DOHH2 (cell line): ENCODE measurements around the gene WEE1.
A peak's percentile ranks its signal among the peaks of the same experiment; 100 is the strongest.

Source experiments
- H3F3A ChIP-seq: fragments of 200-600 bp; sonication (generic), shearing (Covaris generic); 2 replicates; pipeline ENCODE4 v1.6.0; 2016; ENCODE audit warnings: antibody characterized with exemption, mild to moderate bottlenecking; ENCODE audit not compliant: control insufficient read depth, insufficient read depth
- H3K27ac ChIP-seq: fragments of 200-600 bp; sonication (generic); 2 replicates; pipeline ENCODE4 v1.5.1; 2014; ENCODE audit warnings: low read depth, mild to moderate bottlenecking, low read length, moderate library complexity
- H3K27me3 ChIP-seq: fragments of 200-600 bp; sonication (generic); 2 replicates; pipeline ENCODE4 v1.6.1; 2014; ENCODE audit warnings: mild to moderate bottlenecking, low read length, mixed read lengths; ENCODE audit not compliant: control insufficient read depth
- H3K36me3 ChIP-seq: fragments of 200-600 bp; sonication (generic); 2 replicates; pipeline ENCODE4 v1.6.1; 2014; ENCODE audit warnings: mild to moderate bottlenecking, low read length, moderate library complexity, mixed read lengths; ENCODE audit not compliant: control insufficient read depth
- H3K4me1 ChIP-seq: fragments of 200-600 bp; sonication (generic); 2 replicates; pipeline ENCODE4 v1.6.1; 2014; ENCODE audit warnings: mild to moderate bottlenecking, low read length, mixed read lengths; ENCODE audit not compliant: control insufficient read depth
- H3K4me2 ChIP-seq: fragments of 200-600 bp; sonication (generic); 2 replicates; pipeline ENCODE4 v1.6.0; 2014; ENCODE audit warnings: mild to moderate bottlenecking, low read length, moderate library complexity
- H3K4me3 ChIP-seq: fragments of 200-600 bp; sonication (generic); 2 replicates; pipeline ENCODE4 v1.5.1; 2014; ENCODE audit warnings: mild to moderate bottlenecking, low read length, mixed read lengths
- H3K79me2 ChIP-seq: fragments of 200-600 bp; sonication (generic); 2 replicates; pipeline ENCODE4 v1.6.1; 2014; ENCODE audit warnings: mild to moderate bottlenecking, low read length, mixed read lengths; ENCODE audit not compliant: control insufficient read depth
- H3K9me2 ChIP-seq: fragments of 200-600 bp; sonication (generic); replicated peaks from 2 replicates; pipeline ENCODE4 v1.6.1; 2014; ENCODE audit warnings: mild to moderate bottlenecking, low read length, mixed read lengths; ENCODE audit not compliant: control insufficient read depth
- H3K9me3 ChIP-seq: fragments of 200-600 bp; sonication (generic); 2 replicates; pipeline ENCODE4 v1.6.1; 2014; ENCODE audit warnings: antibody characterized with exemption, low read length, mixed read lengths; ENCODE audit not compliant: control insufficient read depth, insufficient read depth
- H4K20me1 ChIP-seq: fragments of 200-600 bp; sonication (generic); 2 replicates; pipeline ENCODE4 v1.6.0; 2014; ENCODE audit warnings: low read depth, mild to moderate bottlenecking, antibody characterized with exemption, low read length, moderate library complexity; ENCODE audit not compliant: control insufficient read depth, insufficient read depth
- EZH2phosphoT487 ChIP-seq: fragments of 200-600 bp; sonication (generic); IDR thresholded peaks from 2 replicates; pipeline ENCODE4 v1.6.1; 2017; ENCODE audit warnings: borderline replicate concordance, mild to moderate bottlenecking, antibody characterized with exemption, low read length, moderate library complexity, mixed read lengths
- TF ChIP-seq, protein P1 (sequence below): fragments of 200-600 bp; sonication (generic); IDR thresholded peaks from one replicate; pipeline ENCODE4 v1.5.1; 2014; ENCODE audit warnings: antibody characterized with exemption, mild to moderate bottlenecking, low read depth, low read length; ENCODE audit not compliant: poor library complexity, severe bottlenecking

The WEE1 gene

GRCh38 chr11:9574622-9575259, 1.3 kb downstream of the WEE1 start:
- H3K4me1 ChIP-seq = peaks cover 57% of the 10 kb centered on the region

DNA sequence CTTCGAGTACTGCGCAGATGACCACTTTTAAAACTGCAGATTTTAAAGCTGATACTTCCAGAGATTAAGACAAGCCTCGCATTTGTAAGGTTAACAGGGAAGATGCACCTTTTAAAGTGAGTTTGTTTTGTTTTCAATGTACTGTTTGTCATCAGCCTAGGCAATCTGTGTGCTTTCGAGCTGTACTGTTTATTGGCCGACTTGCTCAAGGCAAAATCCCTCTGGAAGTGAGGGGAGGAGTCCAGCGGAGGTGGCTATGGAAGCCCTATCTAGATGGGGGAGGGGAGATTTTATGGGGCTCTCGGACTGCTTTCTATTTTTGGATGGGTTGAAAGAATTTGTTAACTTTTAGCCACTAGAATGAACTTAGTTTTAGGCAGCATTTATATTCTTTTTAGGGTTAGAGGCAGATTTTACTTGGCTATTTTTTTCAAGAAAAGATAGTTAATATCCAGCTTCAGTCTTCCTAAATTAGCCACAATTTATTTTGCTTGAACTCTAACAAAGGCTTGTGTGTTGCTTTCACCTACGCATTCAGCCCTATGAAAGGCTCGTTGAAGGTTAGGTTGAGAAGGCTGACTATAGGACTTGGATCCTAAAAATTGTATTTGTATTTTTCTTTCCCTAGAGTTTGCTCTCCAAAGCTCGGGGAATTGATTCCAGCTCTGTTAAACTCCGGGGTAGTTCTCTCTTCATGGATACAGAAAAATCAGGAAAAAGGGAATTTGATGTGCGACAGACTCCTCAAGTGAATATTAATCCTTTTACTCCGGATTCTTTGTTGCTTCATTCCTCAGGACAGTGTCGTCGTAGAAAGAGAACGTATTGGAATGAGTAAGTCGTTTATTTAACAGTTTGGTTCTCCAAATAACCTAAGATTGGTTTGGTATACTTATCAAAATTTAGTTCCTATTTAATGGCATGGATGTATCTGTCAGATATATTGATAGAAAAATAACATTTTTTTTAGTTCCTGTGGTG, 2.1 kb downstream of the WEE1 start:
- H3K36me3 ChIP-seq = peaks cover 62% of the 10 kb centered on the region
- TF ChIP-seq, protein P1, sequence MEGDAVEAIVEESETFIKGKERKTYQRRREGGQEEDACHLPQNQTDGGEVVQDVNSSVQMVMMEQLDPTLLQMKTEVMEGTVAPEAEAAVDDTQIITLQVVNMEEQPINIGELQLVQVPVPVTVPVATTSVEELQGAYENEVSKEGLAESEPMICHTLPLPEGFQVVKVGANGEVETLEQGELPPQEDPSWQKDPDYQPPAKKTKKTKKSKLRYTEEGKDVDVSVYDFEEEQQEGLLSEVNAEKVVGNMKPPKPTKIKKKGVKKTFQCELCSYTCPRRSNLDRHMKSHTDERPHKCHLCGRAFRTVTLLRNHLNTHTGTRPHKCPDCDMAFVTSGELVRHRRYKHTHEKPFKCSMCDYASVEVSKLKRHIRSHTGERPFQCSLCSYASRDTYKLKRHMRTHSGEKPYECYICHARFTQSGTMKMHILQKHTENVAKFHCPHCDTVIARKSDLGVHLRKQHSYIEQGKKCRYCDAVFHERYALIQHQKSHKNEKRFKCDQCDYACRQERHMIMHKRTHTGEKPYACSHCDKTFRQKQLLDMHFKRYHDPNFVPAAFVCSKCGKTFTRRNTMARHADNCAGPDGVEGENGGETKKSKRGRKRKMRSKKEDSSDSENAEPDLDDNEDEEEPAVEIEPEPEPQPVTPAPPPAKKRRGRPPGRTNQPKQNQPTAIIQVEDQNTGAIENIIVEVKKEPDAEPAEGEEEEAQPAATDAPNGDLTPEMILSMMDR = no peak
- no peak for TF ChIP-seq EZH2phosphoT487
- 0 out of 2 replicates have a peak, but pooled peaks cover 16% of the 10 kb centered on the region for H4K20me1 ChIP-seq

More at GRCh38 chr11:9574622-9575259, 1.3 kb downstream of the WEE1 start:
- H3K4me2 ChIP-seq = peak overlapping the region; percentile 64
- peaks cover 81% of the 10 kb centered on the region for H3K79me2 ChIP-seq
- 0 out of 2 replicates have a peak, but pooled peaks cover 16% of the 10 kb centered on the region for H4K20me1 ChIP-seq
- H3K4me3 ChIP-seq = peak overlapping the region; percentile 92
- H3K36me3 ChIP-seq = peaks cover 53% of the 10 kb centered on the region
- TF ChIP-seq, protein P1 = no peak
- no peak for TF ChIP-seq EZH2phosphoT487
- no peaks in the 10 kb centered on the region for H3K9me3 ChIP-seq
- H3K27ac ChIP-seq = peak overlapping the region; percentile 70
- H3K9me2 ChIP-seq = no peaks in the 10 kb centered on the region
- H3K27me3 ChIP-seq = no peaks in the 10 kb centered on the region
- H3F3A ChIP-seq = peaks cover 36% of the 10 kb centered on the region

DNA sequence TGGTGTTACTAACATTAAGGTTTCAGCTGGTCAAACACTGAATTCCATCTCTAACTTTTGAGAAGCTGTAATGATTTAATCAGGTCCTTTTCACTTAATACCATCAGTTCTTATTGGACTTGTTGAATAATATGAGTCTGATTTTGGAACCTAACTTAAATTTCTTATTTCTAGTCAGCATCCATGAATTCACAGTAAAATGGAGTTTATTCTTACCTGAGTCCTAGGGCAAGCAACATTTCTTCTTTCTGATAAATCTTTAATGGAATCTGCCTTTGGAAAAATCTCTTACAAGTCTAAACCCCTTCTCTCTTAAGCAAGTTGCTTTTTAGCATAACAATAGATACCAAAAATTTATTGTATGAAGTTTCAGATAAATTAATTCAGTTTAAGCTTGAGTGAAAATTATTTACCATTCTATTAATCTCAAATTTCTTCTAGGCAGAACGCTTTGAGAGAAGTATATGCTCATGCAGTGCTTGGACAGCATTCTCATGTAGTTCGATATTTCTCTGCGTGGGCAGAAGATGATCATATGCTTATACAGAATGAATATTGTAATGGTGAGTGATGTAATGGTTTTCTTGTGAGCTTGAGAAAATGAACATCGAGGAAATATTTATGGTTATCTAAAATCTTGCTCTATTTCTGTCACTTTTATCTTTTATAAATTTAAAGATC, 3.4 kb downstream of the WEE1 start:
- H3K36me3 ChIP-seq = peaks cover 74% of the 10 kb centered on the region
- 0 out of 2 replicates have a peak, but pooled peaks cover 16% of the 10 kb centered on the region for H4K20me1 ChIP-seq
- peak overlapping the region; percentile 70 for H3K27ac ChIP-seq

More for the DNA sequence above, 2.1 kb downstream of the WEE1 start:
- peaks cover 89% of the 10 kb centered on the region for H3K79me2 ChIP-seq
- peak overlapping the region; percentile 70 for H3K27ac ChIP-seq
- no peaks in the 10 kb centered on the region for H3K27me3 ChIP-seq
- no peaks in the 10 kb centered on the region for H3K9me3 ChIP-seq
- H3K9me2 ChIP-seq = no peaks in the 10 kb centered on the region
- H3K4me2 ChIP-seq = peak overlapping the region; percentile 64
- H3K4me1 ChIP-seq = peaks cover 57% of the 10 kb centered on the region
- H3K4me3 ChIP-seq = peak overlapping the region; percentile 92
- peaks cover 34% of the 10 kb centered on the region for H3F3A ChIP-seq

More for the DNA sequence above, 3.4 kb downstream of the WEE1 start:
- H3K79me2 ChIP-seq = peaks cover 95% of the 10 kb centered on the region
- H3K9me3 ChIP-seq = no peaks in the 10 kb centered on the region
- peaks cover 57% of the 10 kb centered on the region for H3K4me1 ChIP-seq
- TF ChIP-seq, protein P1 = no peak
- no peak for TF ChIP-seq EZH2phosphoT487
- peak overlapping the region; percentile 92 for H3K4me3 ChIP-seq
- H3F3A ChIP-seq = peaks cover 40% of the 10 kb centered on the region
- H3K27me3 ChIP-seq = no peaks in the 10 kb centered on the region
- H3K4me2 ChIP-seq = peak overlapping the region; percentile 64
- no peaks in the 10 kb centered on the region for H3K9me2 ChIP-seq
